Right atrium auricular region (tissue), 2 donors: ENCODE measurements around the gene IMPG2. TPM values are rescaled to one million over a fixed set of nuclear protein-coding genes. Genes with fewer than 3 reads are reported as not detected.

Experiments used
- DNase-seq: peaks from one replicate; pipeline ENCODE4 v3.0.0-alpha.2; 2019; ENCODE audit warnings: low spot score
- H3K27ac ChIP-seq, 2 donors: fragments of 200-600 bp; sonication (generic); 1 replicate in 1 of 2; 2 replicates in 1 of 2; pipeline ENCODE4 v1.5.1; 2016 to 2019
- H3K27me3 ChIP-seq, 2 donors: fragments of 200-600 bp; sonication (generic); one replicate each; pipeline versions ENCODE4 v1.5.1 to v1.6.0; 2017 to 2019
- H3K36me3 ChIP-seq: fragments of 200-600 bp; sonication (generic); one replicate; pipeline ENCODE4 v1.5.1; 2016
- H3K4me1 ChIP-seq, 2 donors: fragments of 200-600 bp; sonication (generic); one replicate each; pipeline versions ENCODE4 v1.5.1 to v1.6.0; 2017 to 2019
- H3K4me3 ChIP-seq, 2 donors: fragments of 200-600 bp; sonication (generic); 1 replicate in 1 of 2; 2 replicates in 1 of 2; pipeline ENCODE4 v1.5.1; 2017 to 2019; ENCODE audit warnings: mild to moderate bottlenecking in 1 of 2, moderate library complexity in 1 of 2
- H3K9me3 ChIP-seq, 2 donors: fragments of 200-600 bp; sonication (generic); one replicate each; pipeline ENCODE4 v1.5.1; 2019
- total RNA-seq, 2 donors: library from RNA; depleted of rRNA; stranded (reverse); fragments of >200 nt; gene quantifications; one replicate each; pipeline ENCODE4 v1.1.0, GENCODE V29; 2016
- TF ChIP-seq, protein P1 (sequence below), 2 donors: fragments of 200-600 bp; sonication (generic); IDR thresholded peaks; one replicate each; pipeline ENCODE4 v1.5.1; 2019; ENCODE audit warnings: antibody characterized with exemption in 2 of 2

The IMPG2 gene
- total RNA-seq, 2 donors from 2014 or later: 0.15 to 0.43 TPM

- DNase-seq: no peak
- H3K4me3 ChIP-seq: no peak overlapping the region
- no peaks in the 10 kb centered on the region for H3K27me3 ChIP-seq
- TF ChIP-seq, protein P1, sequence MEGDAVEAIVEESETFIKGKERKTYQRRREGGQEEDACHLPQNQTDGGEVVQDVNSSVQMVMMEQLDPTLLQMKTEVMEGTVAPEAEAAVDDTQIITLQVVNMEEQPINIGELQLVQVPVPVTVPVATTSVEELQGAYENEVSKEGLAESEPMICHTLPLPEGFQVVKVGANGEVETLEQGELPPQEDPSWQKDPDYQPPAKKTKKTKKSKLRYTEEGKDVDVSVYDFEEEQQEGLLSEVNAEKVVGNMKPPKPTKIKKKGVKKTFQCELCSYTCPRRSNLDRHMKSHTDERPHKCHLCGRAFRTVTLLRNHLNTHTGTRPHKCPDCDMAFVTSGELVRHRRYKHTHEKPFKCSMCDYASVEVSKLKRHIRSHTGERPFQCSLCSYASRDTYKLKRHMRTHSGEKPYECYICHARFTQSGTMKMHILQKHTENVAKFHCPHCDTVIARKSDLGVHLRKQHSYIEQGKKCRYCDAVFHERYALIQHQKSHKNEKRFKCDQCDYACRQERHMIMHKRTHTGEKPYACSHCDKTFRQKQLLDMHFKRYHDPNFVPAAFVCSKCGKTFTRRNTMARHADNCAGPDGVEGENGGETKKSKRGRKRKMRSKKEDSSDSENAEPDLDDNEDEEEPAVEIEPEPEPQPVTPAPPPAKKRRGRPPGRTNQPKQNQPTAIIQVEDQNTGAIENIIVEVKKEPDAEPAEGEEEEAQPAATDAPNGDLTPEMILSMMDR (IDR thresholded peaks at IDR 0.05): no peak
- no peaks in the 10 kb centered on the region for H3K36me3 ChIP-seq
- H3K27ac ChIP-seq: no peak overlapping the region
- H3K4me1 ChIP-seq: no peaks in the 10 kb centered on the region
- peaks cover 0 to 6% of the 10 kb centered on the region in 2 donors for H3K9me3 ChIP-seq
Observed at GRCh38 chr3:101189176-101189575, 131.2 kb downstream of the IMPG2 start.

DNA sequence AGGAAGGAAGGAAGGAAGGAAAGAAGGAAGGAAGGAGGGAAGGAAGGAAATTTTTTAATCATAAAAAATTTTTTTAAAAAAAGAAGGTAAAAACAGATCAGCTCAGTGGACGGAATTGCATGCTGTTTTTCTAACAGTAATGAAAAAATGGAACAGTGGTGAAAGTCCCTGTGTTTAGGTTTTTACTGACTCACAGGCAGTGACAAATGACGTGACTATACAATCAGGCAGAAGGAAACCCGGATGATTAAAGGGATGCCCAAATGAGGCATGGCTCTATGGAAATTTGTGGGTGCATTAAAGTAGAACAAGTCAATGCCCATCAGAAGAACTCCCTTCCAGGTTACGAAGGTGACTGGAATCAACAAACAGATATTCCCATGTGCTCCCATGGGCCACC lies 135.0 kb downstream of the IMPG2 start:
- H3K4me1 ChIP-seq: no peaks in the 10 kb centered on the region
- DNase-seq: no peak
- TF ChIP-seq, protein P1 (IDR thresholded peaks at IDR 0.05): no peak
- H3K27me3 ChIP-seq: no peaks in the 10 kb centered on the region
- no peaks in the 10 kb centered on the region for H3K36me3 ChIP-seq
- H3K9me3 ChIP-seq: peaks cover 0 to 6% of the 10 kb centered on the region in 2 donors
- no peak overlapping the region for H3K27ac ChIP-seq
- H3K4me3 ChIP-seq: no peak overlapping the region

GRCh38 chr3:101184111-101184510 lies 136.3 kb downstream of the IMPG2 start:
- no peaks in the 10 kb centered on the region for H3K36me3 ChIP-seq
- DNase-seq: no peak
- H3K9me3 ChIP-seq: peaks cover 0 to 6% of the 10 kb centered on the region in 2 donors
- no peak overlapping the region for H3K4me3 ChIP-seq
- no peaks in the 10 kb centered on the region for H3K27me3 ChIP-seq
- H3K4me1 ChIP-seq: no peaks in the 10 kb centered on the region
- H3K27ac ChIP-seq: no peak overlapping the region
- TF ChIP-seq, protein P1 (IDR thresholded peaks at IDR 0.05): no peak

DNA sequence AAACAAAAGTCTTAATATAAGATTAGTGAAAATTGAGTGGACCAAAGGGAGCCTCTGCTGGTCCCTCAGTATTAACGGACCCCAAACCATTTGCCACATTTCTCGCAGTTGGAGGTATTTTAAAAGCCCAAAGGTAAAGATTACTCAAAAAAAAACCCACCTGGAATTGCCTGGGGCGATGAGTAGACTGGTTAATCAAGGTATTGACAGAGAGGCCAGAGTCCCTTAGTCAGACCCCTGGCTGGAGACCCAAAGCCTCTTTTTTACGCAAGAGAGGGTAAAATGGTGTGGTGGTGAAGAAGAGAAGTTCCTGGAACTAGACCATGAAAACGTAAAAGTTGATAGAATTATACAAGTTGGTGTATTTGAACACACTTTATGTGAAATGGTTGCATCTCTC lies 137.2 kb downstream of the IMPG2 start:
- TF ChIP-seq, protein P1 (IDR thresholded peaks at IDR 0.05): no peak

GRCh38 chr3:101182734-101183133 lies 137.6 kb downstream of the IMPG2 start:
- no peak for DNase-seq
- H3K4me3 ChIP-seq: no peak overlapping the region
- H3K27ac ChIP-seq: no peak overlapping the region
- H3K9me3 ChIP-seq: no peaks in the 10 kb centered on the region
- no peaks in the 10 kb centered on the region for H3K36me3 ChIP-seq
- H3K27me3 ChIP-seq: no peaks in the 10 kb centered on the region
- TF ChIP-seq, protein P1 (IDR thresholded peaks at IDR 0.05): no peak
- no peaks in the 10 kb centered on the region for H3K4me1 ChIP-seq

More for the DNA sequence above, 137.2 kb downstream of the IMPG2 start:
- no peak for DNase-seq
- H3K27me3 ChIP-seq: no peaks in the 10 kb centered on the region
- H3K36me3 ChIP-seq: no peaks in the 10 kb centered on the region
- H3K9me3 ChIP-seq: no peaks in the 10 kb centered on the region
- H3K4me3 ChIP-seq: no peak overlapping the region
- H3K4me1 ChIP-seq: no peaks in the 10 kb centered on the region
- H3K27ac ChIP-seq: no peak overlapping the region

DNA sequence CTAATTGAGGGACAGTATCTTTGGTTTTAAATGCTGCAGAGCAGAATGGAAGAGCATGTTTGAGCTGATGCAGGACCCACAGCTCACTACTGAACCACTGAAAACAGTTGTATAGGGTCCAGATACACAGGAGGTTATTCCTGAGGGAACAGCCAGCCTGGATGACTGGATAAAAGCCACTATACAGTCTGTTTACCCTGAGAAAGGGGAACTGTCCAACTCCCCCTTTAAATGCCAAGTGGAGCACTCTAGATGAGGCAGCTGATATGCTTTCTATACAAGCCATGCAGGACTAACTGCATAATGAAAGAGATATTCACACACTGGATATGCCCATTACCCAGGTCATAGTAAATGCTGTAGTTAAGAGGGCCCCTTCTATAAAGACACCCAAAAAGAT lies 138.6 kb downstream of the IMPG2 start:
- Histone ChIP-seq H3K27ac (no peak overlapping the region), H3K4me3 (no peak overlapping the region), H3K9me3 (no peaks in the 10 kb centered on the region), H3K36me3 (no peaks in the 10 kb centered on the region), H3K27me3 (no peaks in the 10 kb centered on the region), H3K4me1 (no peaks in the 10 kb centered on the region)
- no peak for DNase-seq
- TF ChIP-seq, protein P1 (IDR thresholded peaks at IDR 0.05): no peak
